Keratinocyte (primary cell): ENCODE measurements around the gene FAM9A. TPM values are rescaled to one million over a fixed set of nuclear protein-coding genes. Genes with fewer than 3 reads are reported as not detected.

Experiments
- DNase-seq: peaks from one replicate; pipeline ENCODE4 v3.0.0-alpha.2; 2011; ENCODE audit warnings: low read depth, missing footprints, low spot score
- FAIRE-seq: peaks from 2 replicates; lab custom pipeline; 2011; peaks lifted over from hg19 to GRCh38; lab: Jason Lieb, UNC
- H2AFZ ChIP-seq: 2 replicates; pipeline ENCODE4 v1.6.0; 2012; ENCODE audit warnings: low read length, control low read depth, inconsistent platforms; ENCODE audit not compliant: control insufficient read depth
- H3K27ac ChIP-seq: 2 replicates; pipeline ENCODE4 v1.5.1; 2011; ENCODE audit warnings: low read length; ENCODE audit not compliant: control insufficient read depth, insufficient read depth
- H3K27me3 ChIP-seq: 3 replicates; pipeline ENCODE4 v1.6.0; 2011; ENCODE audit warnings: low read length; ENCODE audit not compliant: control insufficient read depth, insufficient read depth; ENCODE audit errors: extremely low read depth
- H3K36me3 ChIP-seq, 2 experiments: 2 replicates in 1 of 2; 3 replicates in 1 of 2; pipeline ENCODE4 v1.5.1; 2011; ENCODE audit warnings: low read length in 2 of 2, mild to moderate bottlenecking in 1 of 2; ENCODE audit not compliant: control insufficient read depth in 2 of 2, insufficient read depth in 2 of 2; ENCODE audit errors: extremely low read depth in 1 of 2
- H3K4me1 ChIP-seq: 3 replicates; pipeline ENCODE4 v1.5.1; 2011; ENCODE audit warnings: low read length; ENCODE audit not compliant: control insufficient read depth, insufficient read depth; ENCODE audit errors: extremely low read depth
- H3K4me2 ChIP-seq: 3 replicates; pipeline ENCODE4 v1.6.0; 2011; ENCODE audit warnings: low read depth, low read length; ENCODE audit not compliant: control insufficient read depth, insufficient read depth; ENCODE audit errors: extremely low read depth
- H3K4me3 ChIP-seq, 3 experiments: fragments of 200-600 bp in 1 of 3; sonication (generic) in 1 of 3; 2 replicates in 2 of 3; 3 replicates in 1 of 3; pipeline ENCODE4 v1.5.1; 2011 to 2016; ENCODE audit warnings: low read length in 3 of 3, mild to moderate bottlenecking in 3 of 3, control low read depth in 2 of 3, inconsistent platforms in 1 of 3, low read depth in 1 of 3, mixed read lengths in 1 of 3, mixed run types in 1 of 3, moderate library complexity in 1 of 3; ENCODE audit not compliant: control insufficient read depth in 2 of 3, insufficient read depth in 2 of 3; ENCODE audit errors: extremely low read depth in 1 of 3
- H3K79me2 ChIP-seq: 2 replicates; pipeline ENCODE4 v1.6.0; 2012; ENCODE audit warnings: low read length; ENCODE audit not compliant: control insufficient read depth, insufficient read depth
- H3K9ac ChIP-seq: 3 replicates; pipeline ENCODE4 v1.6.0; 2011; ENCODE audit warnings: low read length; ENCODE audit not compliant: control insufficient read depth, insufficient read depth; ENCODE audit errors: extremely low read depth
- H3K9me1 ChIP-seq: 3 replicates; pipeline ENCODE4 v1.6.0; 2011; ENCODE audit warnings: low read length; ENCODE audit not compliant: control insufficient read depth, insufficient read depth; ENCODE audit errors: extremely low read depth
- H3K9me3 ChIP-seq: 2 replicates; pipeline ENCODE4 v1.5.1; 2012; ENCODE audit warnings: low read depth, low read length; ENCODE audit not compliant: control insufficient read depth
- H4K20me1 ChIP-seq: 3 replicates; pipeline ENCODE4 v1.6.0; 2011; ENCODE audit warnings: low read length; ENCODE audit not compliant: control insufficient read depth, insufficient read depth; ENCODE audit errors: extremely low read depth
- EZH2 ChIP-seq: IDR thresholded peaks from one replicate; pipeline ENCODE4 v1.6.1; 2012; ENCODE audit warnings: inconsistent platforms, mild to moderate bottlenecking, low read length, moderate library complexity
- dilution Hi-C: fragments of 300-500 bp; cut with MboI; formaldehyde crosslinking; loops from one replicate; pipeline ENCODE4 v1.7.0; 2020; ENCODE audit warnings: low sequenced_read_pairs; ENCODE audit not compliant: extremely low pct_ligation_motif_present
- polyA plus RNA-seq, 5 experiments: library from polyadenylated mRNA; depleted of rRNA in 3 of 5; stranded (reverse) in 3 of 5; stranded (forward) in 1 of 5; unstranded in 1 of 5; fragments of >200 nt; gene quantifications; 1 replicate in 1 of 5; 2 replicates in 3 of 5; 3 replicates in 1 of 5; pipeline versions ENCODE4 v1.2.1 to v1.2.3, GENCODE V29; 2011 to 2012; ENCODE audit warnings: missing spikeins in 2 of 5, low read depth in 1 of 5, low replicate concordance in 1 of 5
- TF ChIP-seq, protein P1 (sequence below), 3 experiments: IDR thresholded peaks in 1 of 3; conservative IDR thresholded peaks in 1 of 3; optimal IDR thresholded peaks in 1 of 3; 2 replicates in 2 of 3; 3 replicates in 1 of 3; pipeline versions ENCODE3 to v1.5.1; 2011; ENCODE audit warnings: low read length in 3 of 3, mild to moderate bottlenecking in 3 of 3, moderate library complexity in 2 of 3, control low read depth in 1 of 3, inconsistent platforms in 1 of 3; ENCODE audit not compliant: insufficient read depth in 2 of 3; ENCODE audit errors: extremely low read depth in 1 of 3

Gene FAM9A
- polyA plus RNA-seq, 1 donor (not counting 4 experiments of a cell fraction or from before 2014, with no cell fraction given), result not detected

DNA sequence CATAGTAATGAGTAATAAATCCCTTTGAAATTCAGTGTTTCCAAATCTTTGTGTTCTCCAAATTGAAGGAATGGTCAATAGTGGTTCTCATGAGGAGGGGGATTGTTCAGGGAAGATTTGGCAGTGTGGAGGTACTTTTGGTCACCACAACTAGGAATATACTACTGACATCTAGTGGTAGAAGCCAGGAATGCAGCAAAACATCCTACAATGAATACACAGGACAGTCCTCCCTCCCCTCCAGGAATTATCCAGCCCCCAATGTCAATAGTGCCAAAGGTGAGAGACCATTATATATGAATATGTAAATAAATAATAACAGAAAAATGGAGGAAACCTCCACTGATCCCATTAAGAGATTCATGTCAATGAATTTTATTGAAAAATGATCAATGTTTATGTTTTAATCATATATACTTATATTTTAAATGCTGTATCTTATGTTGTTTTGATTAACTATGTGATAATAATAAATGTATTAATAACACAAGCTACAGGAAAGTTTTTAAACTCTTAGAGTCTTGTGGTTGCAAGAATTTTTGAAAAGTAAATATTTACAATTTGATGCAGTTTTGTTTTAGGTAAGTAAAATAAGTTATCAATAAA is 14.4 kb upstream of the FAM9A start:
- Histone ChIP-seq H3K4me3 (no peak overlapping the region), H2AFZ (no peak overlapping the region), H3K9me3 (no peaks in the 10 kb centered on the region), H3K79me2 (no peaks in the 10 kb centered on the region), H4K20me1 (no peaks in the 10 kb centered on the region), H3K4me1 (no peaks in the 10 kb centered on the region), H3K4me2 (no peak overlapping the region), H3K27me3 (no peaks in the 10 kb centered on the region), H3K9ac (no peak overlapping the region), H3K36me3 (no peaks in the 10 kb centered on the region), H3K27ac (no peak overlapping the region), H3K9me1 (no peaks in the 10 kb centered on the region)
- DNase-seq, result no peak
- TF ChIP-seq, protein P1, sequence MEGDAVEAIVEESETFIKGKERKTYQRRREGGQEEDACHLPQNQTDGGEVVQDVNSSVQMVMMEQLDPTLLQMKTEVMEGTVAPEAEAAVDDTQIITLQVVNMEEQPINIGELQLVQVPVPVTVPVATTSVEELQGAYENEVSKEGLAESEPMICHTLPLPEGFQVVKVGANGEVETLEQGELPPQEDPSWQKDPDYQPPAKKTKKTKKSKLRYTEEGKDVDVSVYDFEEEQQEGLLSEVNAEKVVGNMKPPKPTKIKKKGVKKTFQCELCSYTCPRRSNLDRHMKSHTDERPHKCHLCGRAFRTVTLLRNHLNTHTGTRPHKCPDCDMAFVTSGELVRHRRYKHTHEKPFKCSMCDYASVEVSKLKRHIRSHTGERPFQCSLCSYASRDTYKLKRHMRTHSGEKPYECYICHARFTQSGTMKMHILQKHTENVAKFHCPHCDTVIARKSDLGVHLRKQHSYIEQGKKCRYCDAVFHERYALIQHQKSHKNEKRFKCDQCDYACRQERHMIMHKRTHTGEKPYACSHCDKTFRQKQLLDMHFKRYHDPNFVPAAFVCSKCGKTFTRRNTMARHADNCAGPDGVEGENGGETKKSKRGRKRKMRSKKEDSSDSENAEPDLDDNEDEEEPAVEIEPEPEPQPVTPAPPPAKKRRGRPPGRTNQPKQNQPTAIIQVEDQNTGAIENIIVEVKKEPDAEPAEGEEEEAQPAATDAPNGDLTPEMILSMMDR (optimal IDR thresholded peaks at IDR 0.05 in 1 of 3, IDR thresholded peaks at IDR 0.05 in 1 of 3, conservative IDR thresholded peaks at IDR 0.05 in 1 of 3; ENCODE audit: extremely low read depth in 1 of 3, insufficient read depth in 2 of 3, low read length in 3 of 3), result peak; percentile 71 to 82 (median 73)
- TF ChIP-seq EZH2, result no peak
- FAIRE-seq, result no peak
- dilution Hi-C loops, result no loop called here

DNA sequence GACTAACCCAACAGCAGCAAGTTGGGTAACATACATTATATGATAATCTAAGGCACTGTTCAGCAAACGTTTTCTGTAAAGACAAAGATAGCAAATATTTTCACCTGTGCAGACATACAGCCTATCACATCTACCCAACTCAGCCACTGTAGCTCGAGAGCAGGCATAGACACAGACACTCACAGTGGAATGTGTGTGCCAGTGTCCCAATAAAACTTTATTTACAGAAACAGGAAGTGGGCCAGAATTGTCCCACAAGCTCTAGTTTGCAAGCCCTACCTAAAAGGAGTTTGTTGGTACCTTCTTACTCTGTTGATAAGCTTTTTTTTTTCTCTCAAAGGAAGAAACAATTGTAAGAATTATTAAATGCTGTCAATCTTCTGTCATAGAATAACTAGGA is 11.9 kb upstream of the FAM9A start:
- no peaks in the 10 kb centered on the region for H4K20me1 ChIP-seq
- no peaks in the 10 kb centered on the region for H3K9me1 ChIP-seq
- H3K36me3 ChIP-seq, result no peaks in the 10 kb centered on the region
- no peak overlapping the region for H3K4me2 ChIP-seq
- H3K9me3 ChIP-seq, result no peaks in the 10 kb centered on the region
- TF ChIP-seq, protein P1 (optimal IDR thresholded peaks at IDR 0.05 in 1 of 3, IDR thresholded peaks at IDR 0.05 in 1 of 3, conservative IDR thresholded peaks at IDR 0.05 in 1 of 3; ENCODE audit: extremely low read depth in 1 of 3, insufficient read depth in 2 of 3, low read length in 3 of 3), result no peak
- TF ChIP-seq EZH2, result no peak
- no peaks in the 10 kb centered on the region for H3K27me3 ChIP-seq
- H3K9ac ChIP-seq, result no peak overlapping the region
- no peak for FAIRE-seq
- H3K4me3 ChIP-seq, result no peak overlapping the region
- DNase-seq, result no peak
- no peaks in the 10 kb centered on the region for H3K79me2 ChIP-seq
- no peaks in the 10 kb centered on the region for H3K4me1 ChIP-seq
- dilution Hi-C loops, result no loop called here
- H2AFZ ChIP-seq, result no peak overlapping the region
- no peak overlapping the region for H3K27ac ChIP-seq
